Transverse colon (tissue), 4 donors: ENCODE results near the gene NCF2. TPM values are rescaled to one million over a fixed set of nuclear protein-coding genes. Genes with fewer than 3 reads are reported as not detected.

Experiments
- DNase-seq: peaks from one replicate; pipeline ENCODE4 v3.0.0-alpha.2; 2019
- H3K27ac ChIP-seq, 4 donors: fragments of 200-600 bp; sonication (generic); 2 replicates each; pipeline ENCODE4 v1.5.1; 2016 to 2018; ENCODE audit warnings: inconsistent platforms in 4 of 4
- H3K27me3 ChIP-seq: fragments of 200-600 bp; sonication (generic); 2 replicates; pipeline ENCODE4 v1.5.1; 2017; ENCODE audit warnings: inconsistent platforms
- H3K36me3 ChIP-seq, 4 donors: fragments of 200-600 bp; sonication (generic); 2 replicates each; pipeline ENCODE4 v1.5.1; 2017 to 2019; ENCODE audit warnings: inconsistent platforms in 4 of 4
- H3K4me1 ChIP-seq, 4 donors: fragments of 200-600 bp; sonication (generic); 2 replicates each; pipeline ENCODE4 v1.5.1; 2017 to 2020; ENCODE audit warnings: inconsistent platforms in 4 of 4
- H3K4me3 ChIP-seq, 4 donors: fragments of 200-600 bp; sonication (generic); 1 replicate in 1 of 4; 2 replicates in 3 of 4; pipeline versions ENCODE4 v1.5.1 to v1.6.1; 2017 to 2019; ENCODE audit warnings: inconsistent platforms in 4 of 4
- H3K9me3 ChIP-seq, 2 donors: fragments of 200-600 bp; sonication (generic); 2 replicates each; pipeline ENCODE4 v1.5.1; 2017 to 2019; ENCODE audit warnings: inconsistent platforms in 2 of 2
- CTCF ChIP-seq, 5 experiments: fragments of 200-600 bp in 3 of 5; fragments of 450-650 bp in 2 of 5; sonication (generic) in 3 of 5; IDR thresholded peaks; 1 replicate in 2 of 5; 2 replicates in 3 of 5; pipeline ENCODE4 v1.5.1; 2016 to 2017; ENCODE audit warnings: antibody characterized with exemption in 5 of 5, inconsistent platforms in 3 of 5, mild to moderate bottlenecking in 2 of 5, moderate library complexity in 1 of 5
- EP300 ChIP-seq: sonication (generic); formaldehyde crosslinking; IDR thresholded peaks from one replicate; pipeline ENCODE4 v1.6.1; 2017; ENCODE audit warnings: antibody characterized with exemption, low read depth
- POLR2A ChIP-seq: fragments of 450-650 bp; IDR thresholded peaks from one replicate; pipeline ENCODE4 v1.6.1; 2016; ENCODE audit warnings: antibody characterized with exemption, mild to moderate bottlenecking, moderate library complexity
- POLR2AphosphoS5 ChIP-seq, 3 donors: sonication (generic); formaldehyde crosslinking; IDR thresholded peaks; one replicate each; pipeline ENCODE4 v1.6.1; 2016; ENCODE audit warnings: antibody characterized with exemption in 3 of 3
- WGBS, 2 donors: methylation state at CpG; one replicate each; pipeline ENCODE4 v1.1.5; 2018; ENCODE audit warnings: low coverage in 1 of 2; 5-methylcytosine and 5-hydroxymethylcytosine counted together
- in situ Hi-C, 4 donors: fragments of 200-750 bp; cut with MboI; loops; one replicate each; pipeline versions ENCODE4 v1.15.0 to v1.15.1; 2017; ENCODE audit warnings: low sequenced_read_pairs in 3 of 4, low pct_ligation_motif_present in 1 of 4, low pct_unique_long_range_greater_than_20kb in 1 of 4
- intact Hi-C: fragments of 100-400 bp; cut with DNase I; formaldehyde crosslinking; loops from one replicate; pipeline ENCODE4 v1.15.1; 2023; ENCODE audit warnings: low total_unique reads
- total RNA-seq, 4 donors: library from RNA; depleted of rRNA; stranded (reverse); fragments of >200 nt; gene quantifications; one replicate each; pipeline ENCODE4 v1.1.0, GENCODE V29; 2016

NCF2 gene
- total RNA-seq, 4 donors from 2014 or later, result 3.8 to 12.7 (median 5.6) TPM

- WGBS, 2 donors, result 4 to 18% methylated on average over 2 to 15 of the region's 15 CpGs
- Histone ChIP-seq H3K27ac (peak overlapping the region; percentile 94 to 99 (median 96)), H3K9me3 (no peaks in the 10 kb centered on the region), H3K4me1 (peaks cover 9 to 42% (median 24%) of the 10 kb centered on the region in 4 donors), H3K27me3 (no peaks in the 10 kb centered on the region), H3K4me3 (peak overlapping the region; percentile 17 to 98 (median 92)), H3K36me3 (no peaks in the 10 kb centered on the region)
- intact Hi-C loops (loop anchor here (5.0 kb wide), 1 partner anchor 164 kb away; the partner anchor contains the start of gene SMG7), in situ Hi-C loops (loop anchor here in 2 of 4 donors (10.0 to 25.0 kb wide), 2 partner anchors 162 to 174 kb away; partner anchors contain the start of gene SMG7 (in 2 of the 2))
- no peak for TF ChIP-seq POLR2A
- TF ChIP-seq EP300, result no peak
- TF ChIP-seq POLR2AphosphoS5 (IDR thresholded peaks at IDR 0.05), result no peak
- TF ChIP-seq CTCF (IDR thresholded peaks at IDR 0.05), result no peak
- DNase-seq, result no peak
These were observed 46.0 kb upstream of the NCF2 start for GRCh38 chr1:183636334-183636682.

GRCh38 chr1:183635606-183636333 is 45.5 kb upstream of the NCF2 start, which contains the start of gene ARPC5:
ARPC5 (minus strand) TSS chr1:183635783; CDS start chr1:183635659, 124 bp downstream.
- DNase-seq, result peak; percentile 97
- H3K36me3 ChIP-seq, result no peaks in the 10 kb centered on the region
- TF ChIP-seq POLR2A, result peak; percentile 97
- peak; percentile 96 to 98 (median 97) for TF ChIP-seq POLR2AphosphoS5 (IDR thresholded peaks at IDR 0.05)
- no peak for TF ChIP-seq EP300
- no peak for TF ChIP-seq CTCF (IDR thresholded peaks at IDR 0.05)
- H3K27ac ChIP-seq, result peak within 1 kb of the TSS; percentile 94 to 99 (median 96)
- H3K4me1 ChIP-seq, result peaks cover 9 to 47% (median 27%) of the 10 kb centered on the region in 4 donors
- in situ Hi-C loops (loop anchor here in 2 of 4 donors (10.0 to 25.0 kb wide), 2 partner anchors 161 to 173 kb away; partner anchors contain the start of gene SMG7 (in 2 of the 2)), intact Hi-C loops (loop anchor here (5.0 kb wide), 1 partner anchor 163 kb away; the partner anchor contains the start of gene SMG7)
- no peaks in the 10 kb centered on the region for H3K9me3 ChIP-seq
- H3K27me3 ChIP-seq, result no peaks in the 10 kb centered on the region
- peak within 1 kb of the TSS; percentile 86 to 98 (median 96) for H3K4me3 ChIP-seq
- 0% methylated on average over 64 of the region's 65 CpGs; no CpG with 5 or more reads in 1 of the 2 donors for WGBS, 2 donors

GRCh38 chr1:183635099-183635605 is 44.9 kb upstream of the NCF2 start:
- Histone ChIP-seq H3K36me3 (peaks cover 0 to 5% (median under 1%) of the 10 kb centered on the region in 4 donors), H3K9me3 (no peaks in the 10 kb centered on the region), H3K4me1 (peaks cover 9 to 53% (median 33%) of the 10 kb centered on the region in 4 donors), H3K27me3 (no peaks in the 10 kb centered on the region), H3K4me3 (peak overlapping the region; percentile 86 to 98 (median 96)), H3K27ac (peak overlapping the region; percentile 94 to 99 (median 96))
- in situ Hi-C loops, result loop anchor here in 2 of 4 donors (10.0 to 25.0 kb wide), 2 partner anchors 160 to 173 kb away; partner anchors contain the start of gene SMG7 (in 2 of the 2)
- intact Hi-C loops, result loop anchor here (5.0 kb wide), 1 partner anchor 163 kb away; the partner anchor contains the start of gene SMG7
- no peak for TF ChIP-seq CTCF (IDR thresholded peaks at IDR 0.05)
- DNase-seq, result peak; percentile 51
- WGBS, 2 donors, result 0% methylated on average over 40 of the region's 42 CpGs; no CpG with 5 or more reads in 1 of the 2 donors
